Ovary (tissue), 9 donors: ENCODE measurements around the gene ST8SIA2. TPM values are rescaled to one million over a fixed set of nuclear protein-coding genes. Genes with fewer than 3 reads are reported as not detected.
"Not testable (repeated sequence)": the region's sequence is repeated elsewhere in the genome, so short reads cannot be mapped to it uniquely, and the experiment has no call there.

Experiments
- DNase-seq, 5 donors: peaks; one replicate each; pipeline ENCODE4 v3.0.0-alpha.2; 2019 to 2020
- H3K27ac ChIP-seq, 2 donors: fragments of 200-600 bp; one replicate each; pipeline versions ENCODE4 v1.5.1 to v1.8.0; 2019 to 2022
- H3K27me3 ChIP-seq: fragments of 200-600 bp; one replicate; pipeline ENCODE4 v1.8.0; 2022
- H3K36me3 ChIP-seq: fragments of 200-600 bp; sonication (generic); one replicate; pipeline ENCODE4 v1.5.1; 2019
- H3K4me1 ChIP-seq: one replicate; pipeline ENCODE4 v1.8.1; 2013; ENCODE audit warnings: mild to moderate bottlenecking, moderate library complexity; ENCODE audit not compliant: insufficient read depth
- H3K4me3 ChIP-seq: fragments of 200-600 bp; sonication (generic); one replicate; pipeline ENCODE4 v1.5.1; 2017
- H3K9me3 ChIP-seq, 2 donors: fragments of 200-600 bp in 1 of 2; sonication (generic) in 1 of 2; one replicate each; pipeline versions ENCODE4 v1.5.1 to v1.8.1; 2013 to 2019; ENCODE audit warnings: mild to moderate bottlenecking in 1 of 2, moderate library complexity in 1 of 2
- CTCF ChIP-seq, 3 donors: fragments of 450-650 bp in 2 of 3; fragments of 200-600 bp in 1 of 3; IDR thresholded peaks; one replicate each; pipeline versions ENCODE4 v1.5.1 to v1.8.0; 2016 to 2022; ENCODE audit warnings: antibody characterized with exemption in 3 of 3, mild to moderate bottlenecking in 1 of 3
- EP300 ChIP-seq: sonication (generic); formaldehyde crosslinking; IDR thresholded peaks from one replicate; pipeline ENCODE4 v1.6.1; 2017; ENCODE audit warnings: antibody characterized with exemption
- POLR2A ChIP-seq: fragments of 450-650 bp; IDR thresholded peaks from one replicate; pipeline ENCODE4 v1.6.1; 2017; ENCODE audit warnings: antibody characterized with exemption, mild to moderate bottlenecking, moderate library complexity
- WGBS, 3 donors: extraction: QIAGEN DNeasy Blood & Tissue Kit in 1 of 3; methylation state at CpG; one replicate each; pipeline versions ENCODE4 v1.1.5 to v1.1.7; 2013 to 2017; 5-methylcytosine and 5-hydroxymethylcytosine counted together
- intact Hi-C, 4 donors: fragments of 100-400 bp; cut with DNase I; formaldehyde crosslinking; loops; one replicate each; pipeline versions ENCODE4 v1.11.0 to v1.15.1; 2022 to 2023
- polyA plus RNA-seq, 2 donors: library from polyadenylated mRNA; stranded (reverse); fragments of 200-250 nt in 1 of 2; fragments of 350-450 nt in 1 of 2; fragmentation: Illumina TruSeq in 1 of 2; extraction: RNeasy Lipid Tissue Mini Kit (QIAGEN cat#74804) in 1 of 2; gene quantifications; one replicate each; pipeline ENCODE4 v1.2.3, GENCODE V29; 2013 to 2014
- total RNA-seq, 7 donors: library from RNA; depleted of rRNA in 2 of 7; stranded (reverse); fragments of >200 nt in 2 of 7; fragmentation: NEBNext Ultra II Directional in 3 of 7; extraction: Animal tissue kit (Norgen Biotek cat#: 25700) in 3 of 7; gene quantifications; one replicate each; pipeline versions ENCODE4 v1.1.0 to v1.2.4, GENCODE V29; 2016 to 2023
- donor health status: DM: no; HTN: no; CAD: no; lungs with moderate emphysema.
- donor health status: DM: no; HTN: no; CAD: no.
- donor health status: Bipolar disorder and iron deficiency.
- donor health status: DM: yes; HTN: yes; CAD: no.
- donor health status: DM: no; HTN: no; CAD: no.
- donor health status: DM: yes; HTN: yes; CAD: no.

ST8SIA2 gene
- total and polyA plus RNA-seq, 9 donors = 0.01 to 0.46 (median 0.18) TPM; not detected in 4

- Histone ChIP-seq H3K36me3 (no peaks in the 10 kb centered on the region), H3K4me3 (no peak overlapping the region), H3K27me3 (no peaks in the 10 kb centered on the region), H3K9me3 (no peaks in the 10 kb centered on the region), H3K27ac (no peak overlapping the region), H3K4me1 (no peaks in the 10 kb centered on the region)
- no peak for TF ChIP-seq EP300
- no peak for TF ChIP-seq CTCF (IDR thresholded peaks at IDR 0.05)
- TF ChIP-seq POLR2A = no peak
- intact Hi-C loops = no loop called here
- no peak for DNase-seq
- 88 to 95% (median 89%) methylated on average over 8 of the region's 8 CpGs for WGBS, 3 donors
These were observed 73.2 kb downstream of the ST8SIA2 start for GRCh38 chr15:92466834-92467233.

DNA sequence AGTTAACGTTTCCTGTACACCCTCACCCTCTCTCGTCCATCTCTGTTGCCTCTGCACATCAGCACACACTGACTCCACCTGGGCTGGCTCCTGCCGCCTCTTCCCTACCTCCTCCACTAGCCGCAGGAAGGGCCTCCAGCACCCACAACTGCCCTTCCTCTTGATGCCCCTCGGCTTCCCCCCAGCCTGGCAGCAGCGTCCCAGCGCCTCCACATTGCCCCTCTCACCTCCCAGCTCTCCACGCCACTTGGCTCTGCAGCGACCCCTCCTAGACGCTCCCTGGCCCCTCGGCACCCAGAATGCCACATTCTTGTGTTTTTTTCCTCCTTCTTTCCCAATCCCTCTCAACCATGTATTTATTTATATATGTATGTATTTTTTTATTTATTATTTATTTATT lies 73.6 kb downstream of the ST8SIA2 start:
- intact Hi-C loops = no loop called here
- no peak for DNase-seq
- no peak for TF ChIP-seq CTCF (IDR thresholded peaks at IDR 0.05)
- no peak for TF ChIP-seq EP300
- TF ChIP-seq POLR2A = no peak
- Histone ChIP-seq H3K9me3 (no peaks in the 10 kb centered on the region), H3K27me3 (no peaks in the 10 kb centered on the region), H3K36me3 (no peaks in the 10 kb centered on the region), H3K4me3 (no peak overlapping the region), H3K27ac (no peak overlapping the region), H3K4me1 (no peaks in the 10 kb centered on the region)
- 88 to 91% (median 91%) methylated on average over 11 of the region's 11 CpGs for WGBS, 3 donors

DNA sequence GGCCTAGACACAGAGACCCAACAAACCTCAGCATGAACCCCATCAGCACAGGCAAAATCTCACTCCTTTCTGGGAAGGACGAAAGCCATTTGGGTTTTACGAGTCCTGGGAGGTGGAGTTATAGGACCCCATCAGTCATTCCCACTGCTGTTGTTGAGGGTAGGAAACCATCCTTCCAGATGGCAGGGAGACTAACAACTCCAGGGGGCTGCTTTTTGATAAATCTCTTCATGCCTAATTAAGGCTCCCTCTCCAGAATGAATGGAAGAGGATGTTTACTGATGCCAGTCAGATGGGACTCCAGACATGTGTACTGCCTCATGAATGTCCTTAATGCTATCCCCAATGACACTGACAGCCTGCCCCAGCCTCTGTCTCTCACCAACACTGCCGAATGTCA lies 75.3 kb downstream of the ST8SIA2 start:
- no peaks in the 10 kb centered on the region for H3K9me3 ChIP-seq
- no peak for DNase-seq
- H3K27me3 ChIP-seq = no peaks in the 10 kb centered on the region
- H3K4me1 ChIP-seq = no peaks in the 10 kb centered on the region
- no peak overlapping the region for H3K27ac ChIP-seq
- intact Hi-C loops = no loop called here
- no peaks in the 10 kb centered on the region for H3K36me3 ChIP-seq
- no peak overlapping the region for H3K4me3 ChIP-seq
- 45 to 64% (median 61%) methylated on average over 3 of the region's 3 CpGs for WGBS, 3 donors
- TF ChIP-seq CTCF (IDR thresholded peaks at IDR 0.05) (no peak), EP300 (no peak), POLR2A (no peak)

DNA sequence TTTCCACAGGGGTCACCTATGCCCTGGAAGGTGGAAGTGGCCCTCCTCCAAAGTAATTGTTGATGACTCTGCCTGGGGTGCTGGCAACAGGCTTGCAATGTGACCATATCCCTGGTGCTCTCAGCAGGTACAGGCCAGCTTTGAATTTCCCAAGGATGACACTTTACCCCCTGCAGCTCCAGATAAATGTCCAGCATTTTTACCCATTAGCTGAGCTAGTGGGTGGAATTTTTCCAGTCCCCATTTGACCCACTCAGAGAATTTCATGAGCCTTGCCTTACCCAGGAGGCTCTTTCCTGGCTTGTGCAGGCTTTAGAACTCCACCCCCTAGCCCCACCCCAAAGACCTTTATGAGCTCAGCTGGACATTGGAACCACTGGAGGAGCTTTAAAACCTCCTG lies 77.6 kb downstream of the ST8SIA2 start:
- Histone ChIP-seq H3K36me3 (no peaks in the 10 kb centered on the region), H3K9me3 (no peaks in the 10 kb centered on the region), H3K27ac (no peak overlapping the region), H3K27me3 (no peaks in the 10 kb centered on the region), H3K4me3 (no peak overlapping the region), H3K4me1 (no peaks in the 10 kb centered on the region)
- TF ChIP-seq EP300 = no peak
- no peak for TF ChIP-seq CTCF (IDR thresholded peaks at IDR 0.05)
- no peak for TF ChIP-seq POLR2A
- no peak for DNase-seq
- intact Hi-C loops = no loop called here

DNA sequence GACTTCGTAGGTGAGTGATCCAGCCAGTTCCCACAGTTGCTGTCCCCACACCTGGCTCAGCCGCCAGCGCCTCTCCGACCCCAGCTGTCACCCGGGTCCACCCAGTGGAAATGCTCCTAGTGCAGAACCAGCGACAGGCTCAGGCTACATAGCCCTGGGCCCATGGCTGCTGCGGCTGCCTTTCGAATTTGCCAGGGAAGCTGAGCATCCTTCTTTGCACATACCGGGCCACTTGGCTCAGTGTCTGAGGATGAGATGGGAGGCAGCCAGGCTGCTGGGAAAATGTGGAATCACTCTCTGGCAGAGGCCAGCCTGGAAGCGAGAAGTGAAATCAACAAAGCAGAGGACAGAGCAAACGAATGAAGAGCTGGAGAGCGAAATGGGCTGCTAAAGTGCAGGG lies 80.1 kb downstream of the ST8SIA2 start:
- H3K27ac ChIP-seq = no peak overlapping the region
- WGBS, 3 donors = 70 to 76% (median 73%) methylated on average over 12 of the region's 12 CpGs
- H3K9me3 ChIP-seq = no peaks in the 10 kb centered on the region
- H3K4me1 ChIP-seq = no peaks in the 10 kb centered on the region
- intact Hi-C loops = no loop called here
- H3K27me3 ChIP-seq = no peaks in the 10 kb centered on the region
- no peak for DNase-seq
- H3K4me3 ChIP-seq = no peak overlapping the region
- H3K36me3 ChIP-seq = no peaks in the 10 kb centered on the region
- no peak for TF ChIP-seq EP300
- no peak for TF ChIP-seq POLR2A
- no peak for TF ChIP-seq CTCF (IDR thresholded peaks at IDR 0.05)

DNA sequence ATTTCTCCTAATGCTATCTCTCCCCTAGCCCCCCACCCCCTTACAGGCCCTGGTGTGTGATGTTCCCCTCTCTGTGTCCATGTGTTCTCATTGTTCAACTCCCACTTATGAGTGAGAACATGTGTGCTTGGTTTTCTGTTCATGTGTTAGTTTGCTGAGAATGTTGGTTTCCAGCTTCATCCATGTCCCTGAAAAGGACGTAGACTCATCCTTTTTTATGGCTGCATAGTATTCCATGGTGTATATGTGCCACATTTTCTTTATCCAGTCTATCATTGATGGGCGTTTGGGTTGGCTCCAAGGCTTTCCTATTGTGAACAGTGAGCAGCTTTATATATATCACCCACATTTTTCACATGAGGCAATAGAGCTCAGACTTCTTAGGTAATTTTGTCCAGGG lies 86.0 kb downstream of the ST8SIA2 start:
- WGBS, 3 donors = 72 to 84% (median 72%) methylated on average over 2 of the region's 2 CpGs
- H3K9me3 ChIP-seq, H3K4me1 ChIP-seq, DNase-seq, H3K27me3 ChIP-seq, H3K4me3 ChIP-seq, intact Hi-C loops, H3K27ac ChIP-seq, H3K36me3 ChIP-seq: not testable (repeated sequence)
